C1 segment of cervical spinal cord (tissue), 14 donors: Measurements from ENCODE around the gene QKI.

Experiments used
- DNase-seq, 14 donors: peaks; one replicate each; lab custom pipeline; 2025; lab: John Stamatoyannopoulos, UW

QKI gene

GRCh38 chr6:163613025-163613424 is 198.5 kb downstream of the QKI start:
- no peak for DNase-seq

- no peak for DNase-seq
Measured at GRCh38 chr6:163613668-163614067, 199.2 kb downstream of the QKI start.

GRCh38 chr6:163616452-163616851 is 201.9 kb downstream of the QKI start:
- no peak for DNase-seq

- DNase-seq = no peak
Measured at GRCh38 chr6:163617549-163617948, 203.0 kb downstream of the QKI start.

- no peak for DNase-seq
Measured at GRCh38 chr6:163620101-163620500, 205.6 kb downstream of the QKI start.

GRCh38 chr6:163620670-163621330 is 206.3 kb downstream of the QKI start:
- no peak for DNase-seq

- DNase-seq = no peak
Measured at GRCh38 chr6:163625265-163625664, 210.7 kb downstream of the QKI start.

- no peak for DNase-seq
Measured at GRCh38 chr6:163626073-163626867, 211.8 kb downstream of the QKI start.

GRCh38 chr6:163627274-163628062 is 212.9 kb downstream of the QKI start:
- DNase-seq = no peak
